GM23248 (cell line): ENCODE measurements around the gene SH3PXD2A.

ENCODE experiments used
- EZH2 ChIP-seq: fragments of 200-600 bp; sonication (generic); IDR thresholded peaks from 2 replicates; pipeline ENCODE4 v1.6.1; 2018; ENCODE audit warnings: antibody characterized with exemption, mild to moderate bottlenecking; ENCODE audit not compliant: insufficient read depth, poor library complexity, severe bottlenecking
- EZH2phosphoT487 ChIP-seq: fragments of 200-600 bp; sonication (generic); IDR thresholded peaks from 2 replicates; pipeline ENCODE4 v1.6.1; 2018; ENCODE audit warnings: antibody characterized with exemption, moderate library complexity, mild to moderate bottlenecking, low read depth; ENCODE audit not compliant: insufficient read depth

DNA sequence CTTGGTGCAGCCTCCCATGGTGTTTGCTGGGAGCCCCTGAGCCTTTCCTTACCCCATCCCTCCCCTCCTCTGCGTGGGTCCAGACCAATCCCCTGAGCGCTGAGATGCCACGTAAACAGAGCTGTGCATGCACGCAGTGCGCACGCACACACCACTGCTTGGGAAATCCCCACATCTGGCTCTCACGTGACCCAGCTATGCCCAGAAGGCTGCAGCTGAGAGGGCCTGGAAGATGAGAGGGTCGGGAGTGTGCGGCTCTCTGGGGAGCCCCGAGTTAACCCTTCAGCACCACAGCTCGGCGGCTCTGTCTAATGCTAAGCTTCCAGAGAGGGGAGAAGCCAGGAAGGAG, 177.2 kb downstream of the SH3PXD2A start:
- no peak for TF ChIP-seq EZH2
- no peak for TF ChIP-seq EZH2phosphoT487
